Neural cell (in vitro differentiated cells): ENCODE results near the gene ALOX5AP. TPM values are rescaled to one million over a fixed set of nuclear protein-coding genes. Genes with fewer than 3 reads are reported as not detected.

Experiments
- H2AFZ ChIP-seq: fragments of 200-600, 300-800 bp; sonication (generic), shearing (Covaris generic); 2 replicates; pipeline ENCODE4 v1.6.0; 2014; ENCODE audit warnings: low read depth, mild to moderate bottlenecking, antibody characterized with exemption, low read length, moderate library complexity
- H3F3A ChIP-seq: fragments of 200-600 bp; shearing (Covaris generic); 2 replicates; pipeline ENCODE4 v1.6.1; 2016; ENCODE audit warnings: mild to moderate bottlenecking, moderate library complexity, mixed read lengths, antibody characterized with exemption, low read length; ENCODE audit not compliant: insufficient read depth, poor library complexity, severe bottlenecking
- H3K27ac ChIP-seq: fragments of 200-600, 300-800 bp; sonication (generic), shearing (Covaris generic); 2 replicates; pipeline ENCODE4 v1.5.1; 2014; ENCODE audit warnings: mild to moderate bottlenecking, low read length, moderate library complexity
- H3K27me3 ChIP-seq: fragments of 300-800, 200-600 bp; sonication (generic), shearing (Covaris generic); 2 replicates; pipeline ENCODE4 v1.6.0; 2014; ENCODE audit warnings: mild to moderate bottlenecking, low read depth, low read length, moderate library complexity; ENCODE audit not compliant: insufficient read depth
- H3K36me3 ChIP-seq: fragments of 300-800, 200-600 bp; sonication (generic), shearing (Covaris generic); 2 replicates; pipeline ENCODE4 v1.5.1; 2014; ENCODE audit warnings: mild to moderate bottlenecking, antibody characterized with exemption, low read length, moderate library complexity; ENCODE audit not compliant: insufficient read depth
- H3K4me2 ChIP-seq: fragments of 300-800, 200-600 bp; sonication (generic), shearing (Covaris generic); 2 replicates; pipeline ENCODE4 v1.6.0; 2014; ENCODE audit warnings: mild to moderate bottlenecking, low read length
- H3K4me3 ChIP-seq: fragments of 300-800, 200-600 bp; sonication (generic), shearing (Covaris generic); 2 replicates; pipeline ENCODE4 v1.5.1; 2014; ENCODE audit warnings: mild to moderate bottlenecking, low read length, moderate library complexity
- H3K79me2 ChIP-seq: fragments of 200-600 bp; shearing (Covaris generic); replicated peaks from 2 replicates; pipeline ENCODE4 v1.6.0; 2014; ENCODE audit warnings: mild to moderate bottlenecking, low read length, moderate library complexity; ENCODE audit not compliant: insufficient read depth
- H3K9ac ChIP-seq: fragments of 300-800, 200-600 bp; sonication (generic), shearing (Covaris generic); 2 replicates; pipeline ENCODE4 v1.6.1; 2016; ENCODE audit warnings: mild to moderate bottlenecking, low read length, mixed read lengths
- H3K9me2 ChIP-seq: fragments of 200-600 bp; shearing (Covaris generic); 2 replicates; pipeline ENCODE4 v1.6.1; 2016; ENCODE audit warnings: mild to moderate bottlenecking, low read length, mixed read lengths; ENCODE audit not compliant: insufficient read depth
- H3K9me3 ChIP-seq: fragments of 200-600, 300-800 bp; sonication (generic), shearing (Covaris generic); 2 replicates; pipeline ENCODE4 v1.6.1; 2016; ENCODE audit warnings: mild to moderate bottlenecking, mixed run types, low read length, moderate library complexity, mixed read lengths
- H4K20me1 ChIP-seq: fragments of 200-600 bp; shearing (Covaris generic); 2 replicates; pipeline ENCODE4 v1.6.1; 2016; ENCODE audit warnings: mild to moderate bottlenecking, mixed run types; ENCODE audit not compliant: insufficient read depth
- CTCF ChIP-seq: fragments of 450-650 bp; IDR thresholded peaks from 2 replicates; pipeline ENCODE4 v1.5.1; 2014; ENCODE audit warnings: antibody characterized with exemption, mild to moderate bottlenecking, moderate library complexity; ENCODE audit not compliant: poor library complexity, severe bottlenecking
- EP300 ChIP-seq: fragments of 450-650 bp; conservative IDR thresholded peaks from 2 replicates; pipeline ENCODE4 v1.6.1; 2014; ENCODE audit warnings: antibody characterized with exemption, mild to moderate bottlenecking, moderate library complexity; ENCODE audit not compliant: poor library complexity, severe bottlenecking
- EZH2 ChIP-seq: fragments of 200-600, 300-800 bp; shearing (Covaris generic), sonication (generic); IDR thresholded peaks from 2 replicates; pipeline ENCODE4 v1.6.1; 2014; ENCODE audit warnings: antibody characterized with exemption, low read length, borderline replicate concordance, mild to moderate bottlenecking; ENCODE audit not compliant: insufficient read depth, poor library complexity, severe bottlenecking
- MXI1 ChIP-seq: fragments of 450-650 bp; conservative IDR thresholded peaks from 2 replicates; pipeline ENCODE4 v1.6.1; 2014; ENCODE audit warnings: antibody characterized with exemption, mild to moderate bottlenecking; ENCODE audit not compliant: poor library complexity, severe bottlenecking
- POLR2AphosphoS5 ChIP-seq: IDR thresholded peaks from 2 replicates; pipeline ENCODE4 v1.6.1; 2012
- RAD21 ChIP-seq: fragments of 450-650 bp; conservative IDR thresholded peaks from 2 replicates; pipeline ENCODE4 v1.6.1; 2014; ENCODE audit warnings: antibody characterized with exemption, mild to moderate bottlenecking, moderate library complexity
- REST ChIP-seq: IDR thresholded peaks from 2 replicates; pipeline ENCODE4 v1.6.1; 2012; ENCODE audit warnings: borderline replicate concordance
- SMC3 ChIP-seq: fragments of 450-650 bp; conservative IDR thresholded peaks from 2 replicates; pipeline ENCODE4 v1.6.1; 2014; ENCODE audit warnings: antibody characterized with exemption, mild to moderate bottlenecking, moderate library complexity; ENCODE audit not compliant: poor library complexity
- TAF1 ChIP-seq: IDR thresholded peaks from 2 replicates; pipeline ENCODE4 v1.6.1; 2012; ENCODE audit warnings: low read depth
- polyA plus RNA-seq: library from polyadenylated mRNA; depleted of rRNA; stranded (reverse); fragments of >200 nt; gene quantifications from 2 replicates; pipeline ENCODE4 v1.2.3, GENCODE V29; 2014

ALOX5AP gene
- polyA plus RNA-seq, 1 donor from 2014 or later: not detected

GRCh38 chr13:30737511-30738337 lies 2.4 kb downstream of the ALOX5AP start:
- Histone ChIP-seq H2AFZ (no peak overlapping the region), H3K27me3 (no peaks in the 10 kb centered on the region), H3K27ac (no peak overlapping the region), H4K20me1 (no peaks in the 10 kb centered on the region), H3K79me2 (no peaks in the 10 kb centered on the region), H3K9ac (no peak overlapping the region), H3K4me3 (no peak overlapping the region), H3K9me2 (no peaks in the 10 kb centered on the region), H3K4me2 (no peak overlapping the region), H3K9me3 (no peaks in the 10 kb centered on the region), H3F3A (no peaks in the 10 kb centered on the region), H3K36me3 (no peaks in the 10 kb centered on the region)
- no peak for TF ChIP-seq CTCF
- no peak for TF ChIP-seq EZH2
- no peak for TF ChIP-seq MXI1
- TF ChIP-seq TAF1: no peak
- no peak for TF ChIP-seq POLR2AphosphoS5
- TF ChIP-seq SMC3: no peak
- no peak for TF ChIP-seq RAD21
- TF ChIP-seq REST: no peak
- TF ChIP-seq EP300: no peak

- H3K4me2 ChIP-seq: no peak overlapping the region
- H3K9ac ChIP-seq: no peak overlapping the region
- H3K9me2 ChIP-seq: no peaks in the 10 kb centered on the region
- no peaks in the 10 kb centered on the region for H3K36me3 ChIP-seq
- no peaks in the 10 kb centered on the region for H4K20me1 ChIP-seq
- H3K9me3 ChIP-seq: no peaks in the 10 kb centered on the region
- H2AFZ ChIP-seq: no peak overlapping the region
- no peaks in the 10 kb centered on the region for H3K79me2 ChIP-seq
- no peaks in the 10 kb centered on the region for H3F3A ChIP-seq
- H3K27ac ChIP-seq: no peak overlapping the region
- H3K4me3 ChIP-seq: no peak overlapping the region
- TF ChIP-seq REST (peak; percentile 90), SMC3 (no peak), POLR2AphosphoS5 (peak; percentile 18), RAD21 (no peak), EZH2 (no peak)
- no peaks in the 10 kb centered on the region for H3K27me3 ChIP-seq
Measured at GRCh38 chr13:30738526-30739236, 3.3 kb downstream of the ALOX5AP start.
